ENCODE measurements around the gene FRAS1. TPM values are rescaled to one million over a fixed set of nuclear protein-coding genes. Genes with fewer than 3 reads are reported as not detected.
A peak's percentile ranks its signal among the peaks of the same experiment; 100 is the strongest.
"Not testable (repeated sequence)": the region's sequence is repeated elsewhere in the genome, so short reads cannot be mapped to it uniquely, and the experiment has no call there.

The FRAS1 gene
- total and polyA plus RNA-seq, 5 experiments from 2014 or later: 0.02 to 0.06 TPM; not detected in 3

DNA sequence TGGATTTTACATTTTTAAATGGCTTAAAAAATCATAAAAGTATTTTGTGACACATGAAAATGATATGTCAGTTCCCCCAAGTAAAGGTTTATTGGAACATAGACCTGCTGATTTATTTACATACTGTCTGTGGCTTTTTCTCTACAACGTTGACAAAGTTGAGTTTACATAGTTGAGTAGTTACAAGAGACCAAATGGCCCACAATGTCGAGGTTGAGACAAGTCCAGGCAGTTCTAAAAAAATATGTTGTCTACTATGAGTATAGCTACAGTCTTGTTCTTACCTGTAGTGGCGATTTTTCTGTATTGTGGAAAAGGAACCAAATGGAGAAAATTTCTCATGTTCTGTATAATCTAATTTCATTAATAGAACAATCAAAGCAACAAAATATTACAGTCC lies 163.2 kb downstream of the FRAS1 start:
- DNase-seq (no peak), ATAC-seq (no peak)
- Mint-ChIP-seq H3K27ac (no peak overlapping the region), H3K27me3 (peaks cover 0 to 17% (median 5%) of the 10 kb centered on the region in 5 donors), H3K9me3 (no peaks in the 10 kb centered on the region), H3K36me3 (no peaks in the 10 kb centered on the region), H3K4me1 (no peaks in the 10 kb centered on the region), H3K4me3 (no peak overlapping the region)
- POLR2A ChIA-PET: no interaction called here

DNA sequence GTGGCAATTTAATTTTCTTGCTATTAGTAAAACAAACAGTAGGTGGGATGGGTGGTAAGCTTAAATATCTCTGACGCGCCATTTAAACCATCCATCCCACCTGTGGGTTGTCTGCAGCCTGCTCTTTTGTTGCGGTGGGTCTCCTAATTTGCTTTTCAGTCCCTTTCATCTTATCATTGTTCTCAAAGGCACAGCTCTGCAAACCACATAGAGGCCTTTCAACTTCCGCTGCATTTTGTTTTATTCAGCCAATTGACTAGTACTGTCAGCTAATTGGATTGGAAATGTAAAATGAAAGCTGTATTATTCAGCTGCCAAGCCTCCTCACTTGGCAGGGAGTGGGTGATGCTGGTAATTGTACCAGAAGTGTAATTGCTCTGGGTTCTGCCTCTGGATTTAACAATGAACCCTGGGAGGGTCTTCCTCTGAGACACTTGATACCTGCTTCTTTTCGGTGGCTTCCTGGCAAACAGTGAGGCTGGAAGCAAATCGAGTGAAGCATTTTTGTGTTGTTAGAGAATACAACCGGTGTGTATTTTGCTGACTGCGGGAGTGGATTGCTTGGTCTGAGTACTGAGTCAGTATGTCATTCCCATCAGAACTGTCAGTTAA lies 165.6 kb downstream of the FRAS1 start:
- no peak for DNase-seq
- H3K9me3 Mint-ChIP-seq: peaks cover 0 to 15% (median 7%) of the 10 kb centered on the region in 9 donors
- no peak overlapping the region for H3K4me3 Mint-ChIP-seq
- POLR2A ChIA-PET: no interaction called here
- peaks cover 0 to 11% (median 3%) of the 10 kb centered on the region in 3 donors for H3K36me3 Mint-ChIP-seq
- no peak for ATAC-seq
- H3K27ac Mint-ChIP-seq: no peak overlapping the region
- H3K4me1 Mint-ChIP-seq: no peaks in the 10 kb centered on the region
- H3K27me3 Mint-ChIP-seq: peaks cover under 1 to 17% (median 6%) of the 10 kb centered on the region in 5 donors

DNA sequence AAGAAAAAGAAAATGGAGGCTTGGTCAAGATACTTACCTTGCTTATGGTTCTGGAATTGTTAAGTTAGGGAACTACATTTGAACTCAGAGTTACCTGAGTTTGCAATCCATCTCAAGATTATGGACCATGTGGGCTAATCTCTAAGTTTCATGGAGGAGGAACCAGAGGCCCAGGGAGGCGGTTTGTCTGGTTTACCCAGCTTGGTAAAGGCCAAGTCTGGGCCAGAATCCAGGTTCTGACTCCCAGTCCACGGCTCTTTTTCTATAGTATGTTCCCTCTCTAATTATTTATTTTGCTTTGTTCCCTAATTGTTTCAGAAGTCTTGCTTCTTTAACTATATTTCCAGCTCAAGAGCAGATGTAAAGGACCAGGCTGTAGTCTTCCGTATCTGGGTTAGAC lies 168.1 kb downstream of the FRAS1 start:
- no peaks in the 10 kb centered on the region for H3K4me1 Mint-ChIP-seq
- H3K9me3 Mint-ChIP-seq: peaks cover 0 to 15% (median 7%) of the 10 kb centered on the region in 9 donors
- H3K27me3 Mint-ChIP-seq: peaks cover 4 to 33% (median 6%) of the 10 kb centered on the region in 5 donors
- DNase-seq (no peak), ATAC-seq (no peak)
- H3K27ac Mint-ChIP-seq: no peak overlapping the region
- no peak overlapping the region for H3K4me3 Mint-ChIP-seq
- POLR2A ChIA-PET: no interaction called here
- peaks cover 0 to 11% (median 3%) of the 10 kb centered on the region in 3 donors for H3K36me3 Mint-ChIP-seq

DNA sequence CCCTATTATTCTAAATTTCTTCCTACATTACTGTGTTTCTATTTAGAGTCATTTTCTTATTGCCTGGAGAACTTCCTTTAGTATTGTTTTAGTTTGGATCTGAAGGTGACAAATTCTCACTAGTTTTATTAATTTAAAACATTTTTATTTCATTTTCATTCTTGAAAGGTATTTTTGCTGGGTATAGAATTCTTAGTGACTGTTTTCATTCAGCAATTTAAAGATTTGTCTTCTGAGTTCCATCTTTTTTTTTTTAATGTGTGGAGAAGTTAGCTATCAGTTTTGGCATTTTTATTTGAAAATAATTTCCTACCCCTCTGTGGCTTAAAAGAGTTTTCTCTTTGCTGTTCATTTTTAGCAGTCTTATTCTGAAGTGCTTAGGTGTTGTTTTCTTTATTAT lies 169.2 kb downstream of the FRAS1 start:
- Mint-ChIP-seq H3K4me1 (no peaks in the 10 kb centered on the region), H3K27ac (no peak overlapping the region), H3K27me3 (peaks cover 4 to 33% (median 6%) of the 10 kb centered on the region in 5 donors), H3K9me3 (peaks cover 0 to 15% (median 7%) of the 10 kb centered on the region in 9 donors), H3K4me3 (no peak overlapping the region), H3K36me3 (peaks cover 0 to 11% (median 3%) of the 10 kb centered on the region in 3 donors)
- DNase-seq (no peak), ATAC-seq (no peak)
- POLR2A ChIA-PET: no interaction called here

DNA sequence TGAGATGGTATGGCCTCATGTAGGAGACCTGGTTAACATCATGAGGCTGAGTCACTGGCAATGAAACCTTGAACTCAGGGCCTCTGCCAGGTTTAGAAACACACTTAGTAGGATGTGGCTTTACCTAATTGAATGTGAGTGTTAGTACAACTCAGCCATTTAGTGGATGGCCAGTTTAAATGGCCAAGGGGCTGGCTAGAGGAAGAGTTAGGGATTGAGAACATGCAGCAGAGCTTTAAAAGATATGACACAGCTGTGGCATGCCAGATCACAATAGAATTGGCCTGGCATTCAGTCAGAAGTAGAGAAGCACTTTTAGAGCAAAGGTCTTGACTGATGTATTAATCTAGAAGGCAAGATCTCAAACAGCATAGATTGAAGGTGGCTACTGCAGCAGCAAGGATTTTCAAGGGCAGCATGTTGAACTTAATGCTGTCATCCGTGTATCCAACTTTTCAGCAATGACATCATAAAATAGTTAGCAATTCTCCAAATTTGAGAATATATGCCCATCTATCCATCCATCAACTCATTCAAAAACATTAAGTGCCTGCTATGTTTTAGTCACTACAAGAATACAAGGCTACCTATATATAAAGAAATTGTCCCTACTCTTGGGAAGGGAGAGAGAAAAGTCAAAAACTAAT lies 170.4 kb downstream of the FRAS1 start:
- ATAC-seq: no peak
- no peak overlapping the region for H3K4me3 Mint-ChIP-seq
- H3K27ac Mint-ChIP-seq: no peak overlapping the region
- POLR2A ChIA-PET: no interaction called here
- H3K27me3 Mint-ChIP-seq: peaks cover 0 to 25% (median 6%) of the 10 kb centered on the region in 5 donors
- no peaks in the 10 kb centered on the region for H3K4me1 Mint-ChIP-seq
- H3K9me3 Mint-ChIP-seq: peaks cover 0 to 15% (median 7%) of the 10 kb centered on the region in 9 donors
- peaks cover 0 to 11% (median 3%) of the 10 kb centered on the region in 3 donors for H3K36me3 Mint-ChIP-seq
- no peak for DNase-seq

DNA sequence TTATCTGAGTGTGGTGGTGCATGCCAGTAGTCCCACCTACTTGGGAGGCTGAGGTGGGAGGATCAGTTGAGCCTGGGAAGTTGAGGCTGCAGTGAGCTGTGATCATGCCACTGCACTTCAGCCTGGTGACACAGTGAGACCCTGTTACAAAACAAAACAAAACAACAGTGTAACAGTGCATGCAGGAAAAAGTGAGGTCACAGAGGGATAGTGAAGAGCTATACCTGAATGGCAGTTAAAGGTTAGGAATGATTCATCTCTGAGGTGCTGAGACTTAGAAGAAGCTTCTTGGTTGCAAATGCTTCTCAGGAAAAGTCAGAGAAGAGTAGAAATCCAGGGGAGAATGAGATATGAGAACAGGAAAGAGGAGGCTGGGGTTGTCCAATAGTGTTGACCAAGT lies 178.7 kb downstream of the FRAS1 start:
- ATAC-seq (no peak), DNase-seq (no peak)
- no peak overlapping the region for H3K4me3 Mint-ChIP-seq
- no peaks in the 10 kb centered on the region for H3K36me3 Mint-ChIP-seq
- POLR2A ChIA-PET: no interaction called here
- H3K9me3 Mint-ChIP-seq: peaks cover 0 to 3% (median 0%) of the 10 kb centered on the region in 9 donors
- peaks cover 0 to 9% (median 0%) of the 10 kb centered on the region in 5 donors for H3K27me3 Mint-ChIP-seq
- H3K27ac Mint-ChIP-seq: peak overlapping the region in 1 of 10 donors; percentile 36
- no peaks in the 10 kb centered on the region for H3K4me1 Mint-ChIP-seq

DNA sequence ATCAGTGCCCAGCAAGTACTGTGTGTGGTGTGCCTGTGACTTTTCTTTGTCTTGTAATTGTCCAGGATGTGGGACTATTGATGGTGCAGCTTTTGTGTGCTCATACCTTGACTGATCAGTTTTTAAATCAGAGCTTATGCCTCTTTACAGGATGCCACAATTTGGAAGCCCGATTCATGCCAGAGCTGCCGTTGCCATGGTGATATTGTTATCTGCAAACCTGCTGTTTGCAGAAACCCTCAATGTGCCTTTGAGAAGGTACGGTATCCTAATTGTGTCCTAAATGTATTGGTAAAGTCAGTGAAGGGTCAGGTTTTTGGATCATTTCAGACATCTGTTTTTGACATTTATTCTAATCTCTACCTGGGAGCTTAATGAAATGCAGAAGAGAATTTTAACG lies 180.2 kb downstream of the FRAS1 start:
- POLR2A ChIA-PET: no interaction called here

DNA sequence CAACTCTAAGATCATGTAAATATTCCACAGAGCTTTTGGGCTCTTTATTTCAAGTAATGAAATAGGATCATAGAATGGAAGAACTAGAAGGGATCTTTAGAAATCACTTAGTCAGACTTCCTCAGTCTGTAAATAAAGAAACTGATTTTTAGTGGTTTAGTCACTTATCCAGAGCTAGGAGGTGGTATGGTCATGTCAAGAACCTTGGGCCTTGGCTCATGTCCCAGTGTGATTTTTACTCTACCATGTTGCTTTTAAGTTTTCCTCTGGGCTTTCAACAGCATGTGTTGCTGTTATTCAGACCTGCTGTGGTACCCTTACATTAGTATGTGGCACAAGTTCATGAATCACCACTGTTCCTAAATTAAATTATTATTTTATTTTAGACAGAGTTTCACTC lies 184.9 kb downstream of the FRAS1 start:
- Mint-ChIP-seq H3K4me1 (no peaks in the 10 kb centered on the region), H3K36me3 (no peaks in the 10 kb centered on the region), H3K4me3 (no peak overlapping the region), H3K27me3 (peaks cover 2 to 10% (median 3%) of the 10 kb centered on the region in 5 donors), H3K27ac (no peak overlapping the region), H3K9me3 (peaks cover 0 to 3% (median 0%) of the 10 kb centered on the region in 9 donors)
- no peak for ATAC-seq
- POLR2A ChIA-PET: no interaction called here
- no peak for DNase-seq

More for the DNA sequence above, 180.2 kb downstream of the FRAS1 start:
- Mint-ChIP-seq H3K9me3 (peaks cover 0 to 3% (median 0%) of the 10 kb centered on the region in 9 donors), H3K36me3 (no peaks in the 10 kb centered on the region), H3K4me3 (no peak overlapping the region), H3K27ac (no peak overlapping the region), H3K27me3 (peaks cover 0 to 9% (median 0%) of the 10 kb centered on the region in 5 donors), H3K4me1 (no peaks in the 10 kb centered on the region)
- ATAC-seq (no peak), DNase-seq (no peak)

DNA sequence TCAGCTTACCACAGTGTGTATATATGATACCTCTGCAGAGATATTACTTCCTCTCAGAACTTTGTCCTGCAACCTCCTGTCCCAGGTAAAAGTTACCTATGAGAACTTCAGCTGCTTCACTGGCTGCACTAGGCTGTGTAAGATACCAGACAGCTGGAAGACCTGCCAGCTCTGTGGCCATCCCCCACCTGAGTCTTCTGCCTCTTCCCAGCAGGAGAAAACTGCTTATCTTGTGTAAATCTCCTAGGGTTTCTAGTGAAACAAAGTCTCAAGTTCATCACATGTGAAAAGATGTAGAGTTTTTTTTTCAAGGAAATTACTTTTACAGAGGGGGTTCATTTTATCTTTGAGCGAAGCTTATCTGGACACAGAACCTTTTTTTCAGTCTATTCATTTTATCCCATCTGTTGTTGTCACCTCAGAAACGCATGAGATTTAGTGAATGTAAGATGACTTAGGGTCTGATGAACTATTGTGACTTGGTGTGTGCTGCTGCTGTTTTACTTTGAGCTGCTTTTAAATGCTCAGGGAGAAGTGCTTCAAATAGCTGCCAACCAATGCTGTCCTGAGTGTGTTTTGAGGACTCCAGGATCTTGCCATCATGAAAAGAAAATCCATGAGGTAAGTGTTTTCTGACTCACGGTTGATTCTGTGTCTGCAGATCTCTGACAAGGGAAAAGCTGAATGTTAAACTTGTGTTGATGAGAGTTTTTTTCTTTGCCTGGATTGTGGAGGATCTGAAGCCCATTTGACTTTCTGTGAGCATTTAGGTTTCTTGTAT lies 187.8 kb downstream of the FRAS1 start:
- no peaks in the 10 kb centered on the region for H3K36me3 Mint-ChIP-seq
- no peak overlapping the region for H3K4me3 Mint-ChIP-seq
- no peaks in the 10 kb centered on the region for H3K9me3 Mint-ChIP-seq
- POLR2A ChIA-PET: no interaction called here
- H3K27ac Mint-ChIP-seq: no peak overlapping the region
- H3K27me3 Mint-ChIP-seq: peaks cover 2 to 17% (median 10%) of the 10 kb centered on the region in 5 donors
- ATAC-seq: no peak
- no peak for DNase-seq
- no peaks in the 10 kb centered on the region for H3K4me1 Mint-ChIP-seq

DNA sequence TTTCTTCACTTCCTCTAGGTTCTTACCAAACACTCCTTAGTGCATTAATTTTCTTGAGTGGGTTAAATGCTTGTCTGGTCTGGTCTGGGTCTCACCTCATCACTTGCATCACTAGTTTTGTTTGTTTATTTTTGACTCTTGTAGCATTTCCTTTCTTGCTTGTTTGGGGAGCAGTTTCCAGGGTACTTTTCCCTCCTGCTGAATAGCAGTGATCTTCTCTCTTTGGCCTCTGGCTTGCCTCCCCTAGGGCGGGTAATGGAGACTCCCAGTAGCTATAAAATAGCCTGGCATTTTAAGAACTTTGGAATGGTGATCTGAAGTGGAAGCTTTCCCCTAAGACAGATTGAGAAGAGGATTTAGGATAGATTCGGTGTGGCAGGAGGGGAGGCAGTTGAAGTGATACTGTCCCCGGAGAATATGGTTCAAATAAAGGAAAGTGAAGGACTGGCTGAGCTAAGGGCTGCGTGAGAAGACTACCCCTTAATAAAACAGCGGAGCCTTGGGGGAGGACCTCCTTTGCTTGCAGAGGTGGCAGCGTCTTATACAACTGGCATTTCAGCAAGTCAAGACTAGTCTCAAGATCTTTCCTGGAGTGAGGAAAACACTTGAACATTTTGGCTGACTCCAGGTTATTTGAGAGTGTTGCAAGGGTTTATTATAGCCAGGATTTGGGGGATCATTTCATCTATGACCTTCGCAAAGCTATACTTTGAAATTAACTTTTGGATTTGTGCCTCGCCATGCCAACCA lies 190.6 kb downstream of the FRAS1 start:
- POLR2A ChIA-PET: no interaction called here
- Mint-ChIP-seq H3K4me3 (no peak overlapping the region), H3K36me3 (peaks cover 0 to 14% (median 0%) of the 10 kb centered on the region in 3 donors), H3K9me3 (peaks cover 2 to 19% (median 11%) of the 10 kb centered on the region in 9 donors), H3K27me3 (peaks cover 2 to 17% (median 10%) of the 10 kb centered on the region in 5 donors), H3K27ac (no peak overlapping the region), H3K4me1 (no peaks in the 10 kb centered on the region)
- ATAC-seq (no peak), DNase-seq (no peak)

DNA sequence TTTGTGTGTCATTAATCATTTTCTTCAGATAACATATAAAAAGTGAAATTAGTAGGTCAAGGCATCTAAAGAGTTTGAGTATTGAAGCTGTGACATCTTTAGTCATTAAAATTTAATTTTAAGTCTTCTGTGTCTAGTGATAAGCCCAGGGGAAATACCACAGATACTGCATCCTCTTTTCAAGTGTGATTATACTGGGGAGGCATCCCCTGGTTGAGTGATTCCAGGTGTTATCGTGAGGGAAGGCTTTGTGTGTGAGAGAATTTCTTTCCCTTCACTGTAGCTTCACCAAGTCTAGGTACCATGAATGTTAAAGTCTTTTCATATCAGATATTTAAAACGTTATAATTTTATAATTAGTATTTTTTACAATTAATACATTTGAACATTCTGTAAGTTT lies 193.4 kb downstream of the FRAS1 start:
- POLR2A ChIA-PET: no interaction called here
- Mint-ChIP-seq H3K4me3 (no peak overlapping the region), H3K36me3 (peaks cover 0 to 18% (median 2%) of the 10 kb centered on the region in 3 donors), H3K27me3 (peaks cover 0 to 17% (median 6%) of the 10 kb centered on the region in 5 donors), H3K27ac (no peak overlapping the region), H3K4me1 (no peaks in the 10 kb centered on the region), H3K9me3 (peaks cover 2 to 29% (median 17%) of the 10 kb centered on the region in 9 donors)
- DNase-seq (no peak), ATAC-seq (no peak)

DNA sequence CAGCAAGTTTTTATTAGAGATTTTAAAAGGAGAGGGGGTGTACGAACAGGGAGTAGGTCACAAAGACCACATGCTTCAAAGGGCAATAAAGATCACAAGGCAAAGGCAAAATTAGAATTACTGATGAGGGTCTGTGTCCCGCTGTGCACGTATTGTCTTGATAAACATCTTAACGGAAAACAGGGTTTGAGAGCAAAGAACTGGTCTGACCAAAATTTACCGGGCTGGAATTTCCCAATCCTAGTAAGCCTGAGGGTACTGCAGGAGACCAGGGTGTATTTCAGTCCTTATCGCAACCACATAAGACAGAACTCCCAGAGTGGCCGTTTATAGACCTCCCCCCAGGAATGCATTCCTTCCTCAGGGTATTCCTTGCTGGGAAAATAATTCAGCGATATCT lies 195.7 kb downstream of the FRAS1 start:
- ATAC-seq, DNase-seq, POLR2A ChIA-PET, H3K4me3 Mint-ChIP-seq, H3K27ac Mint-ChIP-seq, H3K27me3 Mint-ChIP-seq, H3K4me1 Mint-ChIP-seq: not testable (repeated sequence)
- Mint-ChIP-seq H3K36me3 (peaks cover 0 to 18% (median 2%) of the 10 kb centered on the region in 3 donors), H3K9me3 (peaks cover 4 to 29% (median 18%) of the 10 kb centered on the region in 9 donors)

Data from naive thymus-derived CD8-positive, alpha-beta T cell (primary cell).